RPMI8226 (cell line): ENCODE data around the gene ERVMER34-1.
A peak's percentile ranks its signal among the peaks of the same experiment; 100 is the strongest.

Source experiments
- DNase-seq: peaks from one replicate; pipeline ENCODE4 v3.0.0-alpha.2; 2015

Gene ERVMER34-1

DNA sequence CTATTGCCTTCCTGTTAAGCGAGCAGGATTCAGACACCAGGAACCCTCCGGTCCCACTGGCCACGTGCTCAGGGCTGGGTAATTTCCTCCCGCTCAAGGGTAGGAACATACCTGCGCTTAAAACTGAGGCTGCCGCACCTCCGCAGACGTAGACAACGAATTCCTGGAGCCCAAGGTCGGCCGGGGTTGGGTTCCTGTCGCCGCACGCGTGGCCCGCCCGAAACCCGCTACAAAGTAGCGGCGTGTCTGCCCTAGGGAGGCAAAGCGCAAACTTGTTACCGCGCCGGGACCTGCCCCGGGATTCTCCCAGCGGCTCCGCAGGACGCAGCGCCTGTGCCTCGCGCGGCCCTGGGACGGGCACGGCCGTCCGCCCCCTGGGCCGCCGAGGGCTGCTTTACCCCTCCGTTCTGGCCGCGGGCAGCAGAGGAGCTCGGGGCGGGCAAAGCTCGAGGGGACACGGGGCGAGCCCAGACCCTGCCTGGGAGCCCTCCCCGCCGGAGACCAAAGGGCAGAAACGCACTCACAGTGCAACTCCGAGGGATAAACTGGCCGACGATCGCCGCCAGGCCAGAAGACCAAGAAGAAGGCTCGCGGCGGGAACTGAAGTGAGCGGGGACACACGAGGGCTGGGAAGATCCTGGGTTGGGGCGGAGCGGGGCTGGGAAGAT lies at the start of gene ERVMER34-1:
TSS of gene ERVMER34-1 (minus strand) at position 607 of the 668 bp plus-strand sequence. CDS start 5,905 bp downstream, outside the sequence.
- DNase-seq, result no peak

GRCh38 chr4:52799813-52800212 lies 48.6 kb upstream of the ERVMER34-1 start:
- DNase-seq, result no peak

DNA sequence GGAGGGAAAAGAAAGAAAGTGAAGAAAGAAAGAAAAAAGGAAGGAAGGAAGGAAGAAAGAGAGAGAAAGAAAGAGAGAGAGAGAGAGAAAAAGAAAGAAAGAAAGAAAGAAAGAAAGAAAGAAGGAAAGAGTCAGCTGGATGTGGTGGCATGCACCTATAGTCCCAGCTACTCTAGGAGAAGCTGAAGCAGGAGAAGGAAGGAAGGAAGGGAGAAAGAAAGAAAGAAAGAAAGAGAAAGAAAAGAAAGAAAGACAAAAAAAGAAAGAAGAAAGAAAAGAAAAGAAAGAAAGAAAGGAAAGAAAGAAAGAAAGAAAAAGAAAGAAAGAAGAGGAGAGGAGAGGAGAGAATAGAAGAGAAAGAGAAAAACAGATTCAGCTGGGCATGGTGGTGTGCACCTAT lies 44.3 kb upstream of the ERVMER34-1 start:
- DNase-seq, result no peak

GRCh38 chr4:52791936-52792335 lies 40.7 kb upstream of the ERVMER34-1 start:
- no peak for DNase-seq

DNA sequence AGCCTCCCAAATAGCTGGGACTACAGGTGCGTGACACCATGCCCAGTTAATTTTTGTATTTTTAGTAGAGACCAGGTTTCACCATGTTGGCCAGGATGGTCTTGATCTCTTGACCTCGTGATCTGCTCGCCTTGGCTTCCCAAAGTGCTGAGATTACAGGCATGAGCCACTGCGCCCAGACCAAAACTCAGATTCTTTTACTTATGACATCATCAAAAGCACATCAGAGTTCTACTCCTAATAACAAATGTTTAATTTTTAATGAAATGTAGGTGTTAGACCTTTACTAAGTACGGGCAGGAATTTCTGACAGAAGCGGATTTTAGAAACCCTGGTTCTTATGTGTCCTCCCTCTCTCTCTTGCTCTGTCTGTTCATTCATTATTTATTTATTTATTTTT lies 38.5 kb upstream of the ERVMER34-1 start:
- DNase-seq, result no peak

GRCh38 chr4:52788806-52789205 lies 37.6 kb upstream of the ERVMER34-1 start:
- DNase-seq, result no peak

DNA sequence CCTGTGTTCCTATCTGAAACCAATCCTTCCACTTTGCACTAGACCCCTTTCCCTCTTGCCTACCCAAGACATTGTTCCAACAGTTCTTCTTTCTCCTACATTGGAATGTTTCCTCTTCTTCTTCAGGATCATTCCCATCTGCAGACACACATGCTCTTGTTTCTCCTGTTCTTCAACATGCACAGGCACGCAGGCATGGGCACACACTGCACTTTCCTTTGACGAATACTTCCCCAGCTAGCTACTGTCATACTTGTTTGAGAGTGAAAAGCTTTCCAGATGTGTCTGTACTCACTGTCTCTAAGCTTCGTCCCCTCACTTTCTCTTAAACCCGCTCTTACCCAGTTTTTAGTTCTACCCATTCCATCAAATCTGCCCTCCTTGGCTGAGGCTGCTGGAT lies 31.8 kb upstream of the ERVMER34-1 start:
- DNase-seq, result no peak

- no peak for DNase-seq
These were observed 29.6 kb upstream of the ERVMER34-1 start for GRCh38 chr4:52780617-52781354.

GRCh38 chr4:52780206-52780605 lies 29.0 kb upstream of the ERVMER34-1 start:
- no peak for DNase-seq

DNA sequence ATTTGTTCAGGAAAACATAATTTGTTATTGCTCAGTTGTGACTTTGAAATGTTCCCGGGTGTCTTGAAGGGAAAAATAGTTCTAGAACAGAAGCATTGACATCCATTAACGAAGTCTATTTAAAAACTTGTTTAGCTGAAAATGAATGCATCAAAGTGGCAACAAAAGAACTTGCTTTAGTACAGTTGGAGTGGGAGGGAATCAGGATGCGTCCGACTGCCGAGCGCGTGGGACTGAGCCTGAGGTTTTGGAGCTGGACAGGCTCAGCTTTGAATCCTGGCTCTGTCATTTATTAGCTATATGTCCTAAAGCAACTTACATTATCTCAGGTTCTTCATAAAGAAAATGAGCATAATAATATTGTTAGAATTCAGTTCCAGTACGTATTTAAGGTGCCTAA lies 9.0 kb upstream of the ERVMER34-1 start:
- no peak for DNase-seq

DNA sequence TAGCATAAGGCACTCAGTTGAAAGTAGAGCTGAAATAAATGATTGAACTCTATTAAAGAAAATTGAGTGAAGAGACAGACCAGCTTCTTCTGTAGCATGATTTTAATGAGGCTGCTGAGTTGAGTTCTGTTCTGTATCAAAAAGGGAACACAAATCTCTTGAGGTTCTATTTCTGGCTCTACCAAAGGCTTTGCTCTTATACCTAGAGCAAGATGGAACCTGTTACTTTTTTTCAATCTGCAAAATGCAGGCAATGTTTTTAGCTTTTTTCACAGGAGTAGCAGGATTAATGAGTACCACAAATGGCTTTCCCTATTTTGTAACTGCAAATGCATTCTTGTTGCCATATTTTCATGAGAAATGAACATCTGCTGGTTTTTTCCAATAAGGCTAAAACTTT lies 4.2 kb upstream of the ERVMER34-1 start:
- no peak for DNase-seq

- no peak for DNase-seq
These were observed 1.7 kb upstream of the ERVMER34-1 start for GRCh38 chr4:52752936-52753335.

- no peak for DNase-seq
These were observed 274 bp upstream of the ERVMER34-1 start for GRCh38 chr4:52751487-52751911.

GRCh38 chr4:52750213-52750612 lies 1.0 kb downstream of the ERVMER34-1 start:
- DNase-seq, result no peak

DNA sequence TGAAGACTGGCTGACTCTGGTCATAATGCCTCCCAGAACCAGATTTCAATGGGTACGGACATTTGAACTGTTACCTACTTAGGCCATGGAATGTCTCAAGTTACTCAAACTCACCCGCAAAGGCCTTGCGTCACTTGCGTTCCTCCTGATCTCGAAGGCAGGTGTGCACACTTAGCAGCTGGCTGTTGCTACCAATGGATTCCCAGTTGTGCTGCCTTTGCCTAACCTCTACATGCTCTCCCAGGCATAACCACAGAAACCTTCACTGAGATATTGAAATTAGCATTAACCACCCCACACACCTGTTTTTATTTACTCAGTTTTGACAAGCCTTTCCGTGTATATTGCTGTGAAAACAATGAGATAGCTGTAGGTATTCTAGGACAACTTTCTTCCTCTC lies 2.8 kb downstream of the ERVMER34-1 start:
- DNase-seq, result peak; percentile 59

DNA sequence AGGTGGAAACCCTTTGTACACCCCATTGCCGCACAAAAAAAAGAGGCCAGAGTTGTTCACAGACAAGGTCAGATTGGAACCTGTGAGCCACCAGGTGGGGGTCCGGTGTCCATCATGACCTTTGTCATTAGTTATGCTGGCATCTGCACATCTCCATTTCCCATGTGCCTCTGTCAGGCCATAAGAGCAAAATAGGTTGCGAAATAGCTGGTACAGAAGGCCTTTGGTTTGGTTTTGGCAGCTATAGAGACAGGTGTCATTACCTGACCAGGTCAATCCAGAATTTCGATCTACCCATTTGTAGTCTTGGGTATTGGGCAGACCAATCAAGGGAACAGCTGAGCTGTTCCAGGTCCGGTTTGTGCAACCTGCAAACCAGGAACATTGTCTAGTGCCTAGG lies 6.6 kb downstream of the ERVMER34-1 start:
- DNase-seq, result no peak

DNA sequence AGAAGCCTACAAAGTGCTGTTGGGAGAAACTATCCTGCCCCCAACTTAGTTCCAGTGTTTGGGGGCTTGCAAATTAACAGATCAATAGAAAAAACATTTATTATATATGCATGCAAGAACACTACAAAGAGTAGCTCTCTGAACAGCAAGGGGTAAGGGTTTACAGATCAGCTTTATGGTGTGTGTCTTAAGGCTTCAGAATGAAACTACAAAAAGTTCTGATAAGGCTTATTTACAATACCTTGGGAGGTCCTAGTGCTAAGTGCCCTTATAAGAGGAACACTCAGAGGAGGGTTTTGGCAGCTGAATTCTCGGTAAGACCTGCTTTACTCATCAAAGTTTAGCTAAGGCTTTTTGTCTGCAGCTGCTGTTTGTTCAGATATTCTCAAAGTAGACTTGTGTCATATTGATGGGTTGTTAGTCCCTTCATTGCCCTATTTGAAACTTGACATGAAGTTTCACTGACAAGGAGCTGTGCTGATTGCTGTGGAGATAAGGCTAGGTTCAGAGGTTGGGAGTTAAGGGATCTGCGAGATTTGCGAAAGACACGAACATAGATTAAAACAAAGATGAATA lies 7.7 kb downstream of the ERVMER34-1 start:
- no peak for DNase-seq

DNA sequence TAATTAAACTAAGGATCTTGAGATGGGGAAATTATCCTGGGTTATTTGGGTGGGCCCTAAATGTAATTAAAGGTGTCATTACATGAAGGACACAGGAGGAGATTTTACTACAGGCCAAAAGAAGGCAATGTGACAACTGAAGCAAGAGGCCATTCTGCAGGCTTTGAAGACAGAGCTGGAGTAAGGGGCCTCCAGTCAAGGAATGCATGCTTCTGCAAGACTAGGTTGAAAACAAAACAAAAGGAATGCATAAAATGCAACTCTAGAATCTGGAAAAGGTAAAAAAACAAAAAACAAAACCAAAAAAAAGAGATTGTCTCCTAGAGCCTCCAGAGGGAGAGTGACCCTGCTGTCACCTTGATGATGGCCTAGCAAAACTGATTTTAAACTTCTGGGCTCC lies 21.6 kb downstream of the ERVMER34-1 start:
- no peak for DNase-seq

- no peak for DNase-seq
These were observed 22.5 kb downstream of the ERVMER34-1 start for GRCh38 chr4:52728691-52729240.

- DNase-seq, result no peak
These were observed 24.2 kb downstream of the ERVMER34-1 start for GRCh38 chr4:52726826-52727580.

GRCh38 chr4:52721968-52722815 lies 29.0 kb downstream of the ERVMER34-1 start:
- peak; percentile 74 for DNase-seq

- no peak for DNase-seq
These were observed 33.1 kb downstream of the ERVMER34-1 start for GRCh38 chr4:52718123-52718522.
